ENCODE results near the gene SKIDA1.
A peak's percentile ranks its signal among the peaks of the same experiment; 100 is the strongest.

The SKIDA1 gene

GRCh38 chr10:21535494-21535965, 10.0 kb upstream of the SKIDA1 start:
- Histone ChIP-seq H3K36me3 (ENCODE audit: insufficient read depth) (peaks cover 6% of the 10 kb centered on the region; the same call in 1 of the 2 replicates), H3K79me2 (ENCODE audit: insufficient read depth, low read depth) (peaks cover 47% of the 10 kb centered on the region), H3K27me3 (ENCODE audit: insufficient read depth, low read depth) (no peaks in the 10 kb centered on the region), H3K4me2 (peak overlapping the region; percentile 53; the same call in 1 of the 2 replicates), H2AFZ (ENCODE audit: low read depth) (no peak overlapping the region), H3K4me1 (ENCODE audit: low read depth, poor library complexity, severe bottlenecking) (peaks cover 45% of the 10 kb centered on the region), H3K27ac (no peak overlapping the region), H3K9ac (no peak overlapping the region; the same call in 1 of the 2 replicates), H4K20me1 (ENCODE audit: insufficient read depth) (no peaks in the 10 kb centered on the region), H3K4me3 (IDR thresholded peaks at IDR 0.05; ENCODE audit: insufficient read depth, low read depth, low read length) (no peak overlapping the region)
- no peak for TF ChIP-seq CTCF (conservative IDR thresholded peaks at IDR 0.05; ENCODE audit: low read depth, low read length)

GRCh38 chr10:21534604-21535493, 9.4 kb upstream of the SKIDA1 start:
- peak overlapping the region; percentile 53; the same call in 1 of the 2 replicates for H3K4me2 ChIP-seq
- peak overlapping the region; percentile 38; the same call in 1 of the 2 replicates for H3K9ac ChIP-seq
- H2AFZ ChIP-seq (ENCODE audit: low read depth) = peak overlapping the region; percentile 22; the same call in 1 of the 2 replicates
- H4K20me1 ChIP-seq (ENCODE audit: insufficient read depth) = no peaks in the 10 kb centered on the region
- peaks cover 45% of the 10 kb centered on the region for H3K4me1 ChIP-seq (ENCODE audit: low read depth, poor library complexity, severe bottlenecking)
- H3K27ac ChIP-seq = peak overlapping the region; percentile 47
- peaks cover 45% of the 10 kb centered on the region for H3K79me2 ChIP-seq (ENCODE audit: insufficient read depth, low read depth)
- no peak overlapping the region for H3K4me3 ChIP-seq (IDR thresholded peaks at IDR 0.05; ENCODE audit: insufficient read depth, low read depth, low read length)
- TF ChIP-seq CTCF (conservative IDR thresholded peaks at IDR 0.05; ENCODE audit: low read depth, low read length) = no peak
- H3K27me3 ChIP-seq (ENCODE audit: insufficient read depth, low read depth) = no peaks in the 10 kb centered on the region
- H3K36me3 ChIP-seq (ENCODE audit: insufficient read depth) = peaks cover 6% of the 10 kb centered on the region; the same call in 1 of the 2 replicates

GRCh38 chr10:21534280-21534586, 8.8 kb upstream of the SKIDA1 start:
- Histone ChIP-seq H3K9ac (peak overlapping the region; percentile 38; the same call in 1 of the 2 replicates), H3K4me1 (ENCODE audit: low read depth, poor library complexity, severe bottlenecking) (peaks cover 45% of the 10 kb centered on the region), H3K4me3 (IDR thresholded peaks at IDR 0.05; ENCODE audit: insufficient read depth, low read depth, low read length) (no peak overlapping the region), H3K4me2 (no peak overlapping the region), H3K36me3 (ENCODE audit: insufficient read depth) (no peaks in the 10 kb centered on the region), H3K79me2 (ENCODE audit: insufficient read depth, low read depth) (peaks cover 39% of the 10 kb centered on the region), H3K27ac (peak overlapping the region; percentile 47), H4K20me1 (ENCODE audit: insufficient read depth) (no peaks in the 10 kb centered on the region), H3K27me3 (ENCODE audit: insufficient read depth, low read depth) (no peaks in the 10 kb centered on the region), H2AFZ (ENCODE audit: low read depth) (no peak overlapping the region)
- no peak for TF ChIP-seq CTCF (conservative IDR thresholded peaks at IDR 0.05; ENCODE audit: low read depth, low read length)

- peak within 1 kb of the TSS; percentile 77 for H3K9ac ChIP-seq
- H2AFZ ChIP-seq (ENCODE audit: low read depth) = peak within 1 kb of the TSS; percentile 75
- peak within 1 kb of the TSS; percentile 75 for H3K4me2 ChIP-seq
- TF ChIP-seq CTCF (conservative IDR thresholded peaks at IDR 0.05; ENCODE audit: low read depth, low read length) = peak; percentile 53; the same call in 1 of the 2 replicates
- peak within 1 kb of the TSS; percentile 64 for H3K27ac ChIP-seq
- H3K4me3 ChIP-seq (IDR thresholded peaks at IDR 0.05; ENCODE audit: insufficient read depth, low read depth, low read length) = no peak within 1 kb of the TSS
- H3K79me2 ChIP-seq (ENCODE audit: insufficient read depth, low read depth) = peaks cover 36% of the 10 kb centered on the region
- peaks cover 45% of the 10 kb centered on the region for H3K4me1 ChIP-seq (ENCODE audit: low read depth, poor library complexity, severe bottlenecking)
- H4K20me1 ChIP-seq (ENCODE audit: insufficient read depth) = no peaks in the 10 kb centered on the region
- peaks cover under 1% of the 10 kb centered on the region; the same call in 1 of the 2 replicates for H3K27me3 ChIP-seq (ENCODE audit: insufficient read depth, low read depth)
- H3K36me3 ChIP-seq (ENCODE audit: insufficient read depth) = no peaks in the 10 kb centered on the region
Observed at GRCh38 chr10:21533467-21534279, 8.2 kb upstream of the SKIDA1 start, which contains the start of gene MLLT10. MLLT10 (plus strand) TSS chr10:21534232; CDS start chr10:21534645, 413 bp downstream.
